Thyroid gland (tissue), 4 donors: ENCODE measurements around the gene ZNF200.

Experiments
- CTCF ChIP-seq, 6 experiments: fragments of 200-600 bp in 3 of 6; fragments of 450-650 bp in 3 of 6; sonication (generic) in 3 of 6; IDR thresholded peaks; one replicate each; pipeline ENCODE4 v1.5.1; 2016 to 2019; ENCODE audit warnings: antibody characterized with exemption in 6 of 6, mild to moderate bottlenecking in 2 of 6, inconsistent platforms in 1 of 6, moderate library complexity in 1 of 6
- POLR2A ChIP-seq, 2 donors: fragments of 450-650 bp; IDR thresholded peaks; one replicate each; pipeline ENCODE4 v1.6.1; 2017; ENCODE audit warnings: antibody characterized with exemption in 2 of 2, mild to moderate bottlenecking in 2 of 2, moderate library complexity in 1 of 2

GRCh38 chr16:3223913-3224515 lies 10.9 kb downstream of the ZNF200 start:
- TF ChIP-seq CTCF (IDR thresholded peaks at IDR 0.05) = no peak
- no peak for TF ChIP-seq POLR2A (IDR thresholded peaks at IDR 0.05)
